GM19099 (cell line): ENCODE measurements around the gene COL18A1.

Experiments used
- POLR2A ChIP-seq: IDR thresholded peaks from 3 replicates; pipeline ENCODE4 v1.6.1; 2011; ENCODE audit warnings: low read depth; ENCODE audit not compliant: insufficient read length; ENCODE audit errors: extremely low read depth

Gene COL18A1

GRCh38 chr21:45499970-45500577, 95.1 kb downstream of the COL18A1 start:
- no peak for TF ChIP-seq POLR2A

GRCh38 chr21:45502006-45502345, 97.0 kb downstream of the COL18A1 start:
- no peak for TF ChIP-seq POLR2A

GRCh38 chr21:45502600-45502999, 97.6 kb downstream of the COL18A1 start:
- no peak for TF ChIP-seq POLR2A

- TF ChIP-seq POLR2A = no peak
Measured at GRCh38 chr21:45504021-45504515, 99.1 kb downstream of the COL18A1 start.

- TF ChIP-seq POLR2A = no peak
Measured at GRCh38 chr21:45504516-45505415, 99.8 kb downstream of the COL18A1 start.

GRCh38 chr21:45505416-45506021, 100.6 kb downstream of the COL18A1 start:
- TF ChIP-seq POLR2A = no peak

GRCh38 chr21:45506241-45506817, 101.4 kb downstream of the COL18A1 start:
- no peak for TF ChIP-seq POLR2A

GRCh38 chr21:45506836-45507522, 102.0 kb downstream of the COL18A1 start:
- no peak for TF ChIP-seq POLR2A

GRCh38 chr21:45507523-45507875, 102.5 kb downstream of the COL18A1 start:
- no peak for TF ChIP-seq POLR2A

GRCh38 chr21:45507888-45508508, 103.0 kb downstream of the COL18A1 start:
- no peak for TF ChIP-seq POLR2A

GRCh38 chr21:45508607-45509565, 103.9 kb downstream of the COL18A1 start:
- TF ChIP-seq POLR2A = no peak

GRCh38 chr21:45509566-45510465, 104.9 kb downstream of the COL18A1 start:
- TF ChIP-seq POLR2A = no peak
